Caco-2 (cell line): Measurements from ENCODE around the gene SEC14L1. TPM values are rescaled to one million over a fixed set of nuclear protein-coding genes. Genes with fewer than 3 reads are reported as not detected.
"Not testable (repeated sequence)": the region's sequence is repeated elsewhere in the genome, so short reads cannot be mapped to it uniquely, and the experiment has no call there.

ENCODE experiments used
- BruUV-seq: library from RNA; stranded (reverse); fragments of 400-500 nt; replicated peaks from 2 replicates; lab custom pipeline; 2021; lab: Mats Ljungman, UMichigan
- CTCF ChIA-PET: fragments of 300-600 bp; sonication (Branson Sonifier 250); formaldehyde crosslinking; loops from one replicate; lab custom pipeline; 2022; ENCODE audit warnings: antibody characterized with exemption; lab: Charles Lee
- POLR2A ChIA-PET: fragments of 300-600 bp; sonication (Branson Sonifier 250); formaldehyde crosslinking; loops from one replicate; lab custom pipeline; 2022; ENCODE audit warnings: antibody characterized with exemption; lab: Charles Lee
- DNase-seq, 2 experiments: peaks; one replicate each; pipeline versions ENCODE4 v3.0.0 to v3.0.0-alpha.2; 2020 to 2022
- H3K27me3 ChIP-seq: replicated peaks from 2 replicates; pipeline ENCODE4 v1.6.0; 2011; ENCODE audit warnings: low read length; ENCODE audit not compliant: control insufficient read depth, insufficient read depth
- H3K36me3 ChIP-seq: 2 replicates; pipeline ENCODE4 v1.5.1; 2011; ENCODE audit warnings: low read length; ENCODE audit not compliant: control insufficient read depth, insufficient read depth
- H3K4me1 ChIP-seq: fragments of 250-450 bp; sonication (Bioruptor Pico); 2 replicates; pipeline ENCODE4 v1.5.1; 2020; ENCODE audit warnings: mild to moderate bottlenecking
- H3K4me3 ChIP-seq: 2 replicates; pipeline ENCODE4 v1.5.1; 2011; ENCODE audit warnings: low read depth, mild to moderate bottlenecking, control low read depth, low read length
- H3K9me3 ChIP-seq: fragments of 250-450 bp; sonication (Bioruptor Pico); 2 replicates; pipeline ENCODE4 v1.5.1; 2020; ENCODE audit warnings: mild to moderate bottlenecking, moderate library complexity
- H3K27ac Mint-ChIP-seq: one replicate; pipeline ENCODE4 v1.8.0; 2022; ENCODE audit warnings: mixed read lengths; ENCODE audit not compliant: unreplicated experiment
- H3K27me3 Mint-ChIP-seq: one replicate; pipeline ENCODE4 v1.8.0; 2022; ENCODE audit warnings: mixed read lengths; ENCODE audit not compliant: insufficient read depth, unreplicated experiment
- H3K36me3 Mint-ChIP-seq: one replicate; pipeline ENCODE4 v1.8.0; 2022; ENCODE audit warnings: mild to moderate bottlenecking, mixed read lengths; ENCODE audit not compliant: insufficient read depth, unreplicated experiment
- H3K4me1 Mint-ChIP-seq: one replicate; pipeline ENCODE4 v1.8.0; 2022; ENCODE audit warnings: low read depth, mixed read lengths; ENCODE audit not compliant: unreplicated experiment
- H3K4me3 Mint-ChIP-seq: one replicate; pipeline ENCODE4 v1.8.0; 2022; ENCODE audit warnings: mild to moderate bottlenecking, moderate library complexity, mixed read lengths; ENCODE audit not compliant: unreplicated experiment
- H3K9me3 Mint-ChIP-seq: one replicate; pipeline ENCODE4 v1.8.0; 2022; ENCODE audit warnings: mixed read lengths; ENCODE audit not compliant: unreplicated experiment
- CTCF ChIP-seq, 2 experiments: fragments of 200-600 bp in 1 of 2; IDR thresholded peaks; 1 replicate in 1 of 2; 2 replicates in 1 of 2; pipeline versions ENCODE4 v1.5.1 to v1.8.0; 2011 to 2022; ENCODE audit warnings: antibody characterized with exemption in 1 of 2, control low read depth in 1 of 2, inconsistent platforms in 1 of 2, low read depth in 1 of 2, low read length in 1 of 2, mild to moderate bottlenecking in 1 of 2, moderate library complexity in 1 of 2; ENCODE audit not compliant: insufficient read depth in 1 of 2, severe bottlenecking in 1 of 2, unreplicated experiment in 1 of 2
- intact Hi-C: fragments of 100-400 bp; cut with micrococcal nuclease; formaldehyde crosslinking; loops from one replicate; pipeline ENCODE4 v1.10.0; 2022; ENCODE audit not compliant: unreplicated experiment
- total RNA-seq: library from RNA; stranded (reverse); gene quantifications from 2 replicates; pipeline ENCODE4 v1.2.3, GENCODE V29; 2022

SEC14L1 gene
- total RNA-seq, 1 experiment from 2014 or later: 92.0 TPM

- Mint-ChIP-seq H3K4me3 (no peak overlapping the region), H3K9me3 (no peaks in the 10 kb centered on the region), H3K36me3 (peaks cover 51% of the 10 kb centered on the region), H3K27me3 (no peaks in the 10 kb centered on the region), H3K27ac (peak overlapping the region; percentile 32), H3K4me1 (peaks cover 32% of the 10 kb centered on the region)
- no peak for TF ChIP-seq CTCF (IDR thresholded peaks at IDR 0.05; ENCODE audit: insufficient read depth in 1 of 2, low read depth in 1 of 2, low read length in 1 of 2, severe bottlenecking in 1 of 2, unreplicated experiment in 1 of 2)
- Histone ChIP-seq H3K36me3 (peaks cover 1% of the 10 kb centered on the region; the same call in 1 of the 2 replicates), H3K9me3 (no peaks in the 10 kb centered on the region), H3K4me1 (peaks cover 4% of the 10 kb centered on the region), H3K27me3 (no peaks in the 10 kb centered on the region), H3K4me3 (no peak overlapping the region)
- intact Hi-C loops: no loop called here
- CTCF ChIA-PET: no interaction called here
- POLR2A ChIA-PET: no interaction called here
- no TSS peak for BruUV-seq
- no peak for DNase-seq
Observed at GRCh38 chr17:77153472-77153871, 12.7 kb downstream of the SEC14L1 start.

GRCh38 chr17:77153999-77154586 lies 13.3 kb downstream of the SEC14L1 start:
- CTCF ChIA-PET: no interaction called here
- Histone ChIP-seq H3K4me3 (no peak overlapping the region), H3K36me3 (peaks cover 1% of the 10 kb centered on the region; the same call in 1 of the 2 replicates), H3K9me3 (no peaks in the 10 kb centered on the region), H3K27me3 (no peaks in the 10 kb centered on the region), H3K4me1 (no peaks in the 10 kb centered on the region)
- no peak for TF ChIP-seq CTCF (IDR thresholded peaks at IDR 0.05; ENCODE audit: insufficient read depth in 1 of 2, low read depth in 1 of 2, low read length in 1 of 2, severe bottlenecking in 1 of 2, unreplicated experiment in 1 of 2)
- Mint-ChIP-seq H3K27me3 (no peaks in the 10 kb centered on the region), H3K4me3 (no peak overlapping the region), H3K27ac (peak overlapping the region; percentile 32), H3K4me1 (peaks cover 25% of the 10 kb centered on the region), H3K36me3 (peaks cover 45% of the 10 kb centered on the region), H3K9me3 (no peaks in the 10 kb centered on the region)
- no peak for DNase-seq
- POLR2A ChIA-PET: no interaction called here
- no TSS peak for BruUV-seq
- intact Hi-C loops: no loop called here

- POLR2A ChIA-PET: no interaction called here
- Mint-ChIP-seq H3K4me3 (no peak overlapping the region), H3K4me1 (peaks cover 25% of the 10 kb centered on the region), H3K27ac (no peak overlapping the region), H3K9me3 (no peaks in the 10 kb centered on the region), H3K36me3 (peaks cover 40% of the 10 kb centered on the region), H3K27me3 (no peaks in the 10 kb centered on the region)
- no peak for DNase-seq
- BruUV-seq: no TSS peak
- Histone ChIP-seq H3K4me3 (no peak overlapping the region), H3K27me3 (no peaks in the 10 kb centered on the region), H3K36me3 (no peaks in the 10 kb centered on the region), H3K4me1 (peaks cover 8% of the 10 kb centered on the region), H3K9me3 (no peaks in the 10 kb centered on the region)
- CTCF ChIA-PET: no interaction called here
- no peak for TF ChIP-seq CTCF (IDR thresholded peaks at IDR 0.05; ENCODE audit: insufficient read depth in 1 of 2, low read depth in 1 of 2, low read length in 1 of 2, severe bottlenecking in 1 of 2, unreplicated experiment in 1 of 2)
- intact Hi-C loops: no loop called here
Observed at GRCh38 chr17:77155125-77155524, 14.4 kb downstream of the SEC14L1 start.

- H3K4me3 ChIP-seq, H3K9me3 Mint-ChIP-seq, H3K36me3 ChIP-seq, H3K9me3 ChIP-seq, intact Hi-C loops, H3K4me3 Mint-ChIP-seq, H3K27ac Mint-ChIP-seq, BruUV-seq, POLR2A ChIA-PET, H3K27me3 Mint-ChIP-seq, DNase-seq, H3K27me3 ChIP-seq: not testable (repeated sequence)
- H3K4me1 ChIP-seq: peaks cover 22% of the 10 kb centered on the region
- H3K4me1 Mint-ChIP-seq: peaks cover 42% of the 10 kb centered on the region
- CTCF ChIA-PET: interaction anchor here (0.6 to 0.7 kb wide), 2 partner anchors 11 to 69 kb away, joined by 3 to 5 read pairs; no protein-coding TSS in a partner anchor
- H3K36me3 Mint-ChIP-seq: peaks cover 35% of the 10 kb centered on the region
Observed at GRCh38 chr17:77157766-77158165, 17.0 kb downstream of the SEC14L1 start.
